ENCODE measurements around the gene CIB2.

DNA sequence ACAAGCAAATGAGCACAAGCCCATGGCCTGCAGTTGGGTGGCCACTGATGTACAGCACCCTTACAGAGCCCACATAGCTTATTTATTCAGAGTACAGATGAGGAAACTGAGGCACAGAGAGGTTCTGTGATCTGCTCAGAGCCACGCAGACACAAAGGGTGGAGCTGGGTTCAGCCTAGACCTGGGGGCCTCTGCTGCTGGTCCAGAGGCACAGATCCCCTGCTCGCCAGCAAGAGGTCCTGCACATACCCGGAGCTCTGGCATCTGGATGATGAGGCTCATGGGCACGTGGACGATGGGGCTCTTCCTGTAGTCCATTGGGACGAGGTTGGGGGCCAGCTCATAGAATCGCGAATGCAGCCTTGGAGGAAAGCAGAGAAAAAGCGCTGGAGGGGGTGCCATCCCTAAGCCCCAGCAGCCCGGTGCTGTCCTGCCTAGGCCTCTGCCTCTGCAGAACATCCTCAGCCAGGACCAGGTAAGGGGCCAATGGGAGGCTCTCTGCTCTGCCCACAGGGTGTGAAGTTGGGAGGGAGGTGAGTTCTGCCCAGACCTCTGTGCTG lies 20.2 kb downstream of the CIB2 start:
- TF ChIP-seq CTCF (IDR thresholded peaks at IDR 0.05) (no peak), POLR2A (IDR thresholded peaks at IDR 0.05) (no peak)

Data from sigmoid colon (tissue), 3 donors.